B cell (primary cell): ENCODE data around the gene PIP5KL1.

Source experiments
- CTCF ChIP-seq: fragments of 200-600 bp; IDR thresholded peaks from one replicate; pipeline ENCODE4 v1.8.0; 2022; ENCODE audit warnings: antibody characterized with exemption, mild to moderate bottlenecking
- EZH2 ChIP-seq: IDR thresholded peaks from 2 replicates; pipeline ENCODE4 v1.6.1; 2012; ENCODE audit warnings: borderline replicate concordance, low read depth, mild to moderate bottlenecking, moderate library complexity, low read length; ENCODE audit not compliant: insufficient read depth, poor library complexity, severe bottlenecking

DNA sequence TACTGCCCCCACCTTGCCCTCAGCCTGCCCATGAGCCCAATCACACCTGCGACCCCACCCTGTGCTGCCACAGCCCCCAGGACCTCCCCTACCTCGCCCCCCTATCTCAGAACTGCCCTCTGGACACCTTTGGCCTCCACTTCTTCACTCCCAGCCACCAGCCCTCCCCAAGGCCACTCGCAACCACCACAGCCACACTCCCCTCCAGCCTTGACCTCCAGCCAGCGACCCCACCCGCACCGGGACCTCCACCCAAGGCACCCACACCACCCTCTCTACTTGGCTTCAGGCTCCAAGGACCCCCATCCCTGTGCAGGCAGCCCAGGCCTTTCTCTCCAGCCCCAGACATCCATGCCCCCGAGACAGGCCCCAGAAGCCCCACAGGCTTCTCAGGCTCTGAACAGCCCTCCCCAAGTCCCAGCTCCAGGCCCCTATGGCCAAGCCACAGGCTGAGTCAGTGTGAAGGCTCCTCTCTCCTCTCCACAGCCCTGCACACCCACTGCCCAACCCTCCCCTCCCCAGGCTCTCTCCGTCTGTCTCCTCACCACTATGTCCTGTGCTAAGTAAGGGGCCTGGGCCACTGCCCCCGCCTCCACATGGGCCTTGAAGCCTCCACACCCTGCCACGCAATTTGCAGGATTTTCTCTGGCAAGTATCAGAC is 55.1 kb downstream of the PIP5KL1 start:
- TF ChIP-seq CTCF (no peak), EZH2 (no peak)
